ENCODE measurements around the gene BICD1. TPM values are rescaled to one million over a fixed set of nuclear protein-coding genes. Genes with fewer than 3 reads are reported as not detected.
"Not testable (repeated sequence)": the region's sequence is repeated elsewhere in the genome, so short reads cannot be mapped to it uniquely, and the experiment has no call there.

Gene BICD1
- polyA plus RNA-seq, 4 donors, result 19.2 to 25.4 (median 24.1) TPM

DNA sequence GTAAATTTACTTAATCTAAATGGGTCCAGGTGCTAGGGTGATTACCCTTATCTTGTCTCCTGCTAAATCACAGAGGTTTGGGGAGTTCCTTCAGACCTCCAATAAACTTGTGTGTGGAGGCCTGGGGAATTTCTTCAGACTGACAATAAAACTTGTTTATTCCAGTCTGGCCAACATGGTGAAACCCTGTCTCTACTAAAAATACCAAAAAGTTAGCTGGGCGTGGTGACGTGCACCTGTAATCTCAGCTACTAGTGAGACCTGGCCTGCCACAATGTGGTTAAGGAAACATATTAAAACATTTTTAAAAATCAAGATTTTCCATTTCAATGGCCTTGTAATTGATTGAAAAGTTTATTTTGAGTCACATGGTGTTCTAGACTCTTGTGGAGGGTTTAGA lies 165.8 kb downstream of the BICD1 start:
- DNase-seq (ENCODE audit: low read depth in 4 of 4, low spot score in 3 of 4), result no peak

DNA sequence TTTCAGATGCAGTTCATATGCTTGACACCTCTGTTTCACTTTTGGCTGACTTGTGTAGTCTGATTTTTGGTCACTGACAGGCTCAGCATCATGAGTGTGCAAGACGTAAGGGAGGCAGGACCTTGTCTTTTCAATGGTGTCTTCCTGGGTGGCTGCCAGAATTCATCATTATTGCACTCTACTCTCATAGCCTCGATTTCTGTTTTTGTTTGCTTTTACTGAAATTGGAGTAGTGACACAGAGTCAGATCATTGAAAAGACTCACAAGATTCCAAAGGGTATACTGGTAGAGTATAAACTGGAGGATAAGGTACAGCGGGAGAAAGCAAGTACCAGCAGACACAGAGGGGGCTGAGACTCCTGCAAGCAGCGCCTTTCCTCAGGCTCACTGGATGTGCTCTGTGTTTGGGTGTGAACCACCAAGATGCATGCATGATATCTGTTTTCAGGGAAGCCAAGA lies 166.4 kb downstream of the BICD1 start:
- no peak for DNase-seq (ENCODE audit: low read depth in 4 of 4, low spot score in 3 of 4)

DNA sequence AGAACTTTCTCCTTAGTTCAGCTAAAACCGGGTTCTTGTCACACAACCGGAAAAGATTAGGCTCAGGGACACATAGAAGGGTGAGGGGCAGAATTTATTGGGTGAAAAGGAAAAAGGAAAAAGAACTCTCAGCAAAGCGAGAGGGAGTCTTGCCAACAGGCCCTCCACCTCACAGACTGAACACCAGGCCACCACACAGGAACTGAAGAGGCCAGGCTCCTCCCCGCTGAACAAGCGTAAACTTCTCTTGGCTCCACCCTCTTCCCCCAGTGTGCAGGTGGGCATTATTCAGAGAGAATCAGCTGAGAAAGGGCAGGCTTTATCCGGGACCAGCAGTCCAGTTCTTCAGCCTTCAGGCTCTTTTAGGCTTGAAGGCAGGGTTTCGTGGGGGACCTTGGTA lies 167.1 kb downstream of the BICD1 start:
- DNase-seq (ENCODE audit: low read depth in 4 of 4, low spot score in 3 of 4), result no peak

DNA sequence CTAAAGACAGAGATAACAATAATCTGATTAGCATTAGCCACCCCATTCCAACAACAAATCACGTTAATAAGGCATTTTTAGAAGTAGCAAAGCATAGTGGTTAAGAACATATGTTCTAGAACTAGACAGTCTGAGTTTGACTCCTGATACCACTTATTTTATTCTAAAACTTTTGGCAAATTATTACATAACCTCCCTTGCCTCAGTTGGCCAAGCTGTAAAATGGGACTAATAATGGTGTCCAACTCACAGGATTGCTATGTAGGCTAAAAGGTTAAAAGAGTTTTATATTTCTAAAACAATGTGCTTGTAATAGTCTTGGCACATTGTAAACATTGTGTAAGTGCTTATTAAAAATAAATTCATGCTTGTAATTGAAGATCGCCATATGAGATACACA lies 168.0 kb downstream of the BICD1 start:
- no peak for DNase-seq (ENCODE audit: low read depth in 4 of 4, low spot score in 3 of 4)

DNA sequence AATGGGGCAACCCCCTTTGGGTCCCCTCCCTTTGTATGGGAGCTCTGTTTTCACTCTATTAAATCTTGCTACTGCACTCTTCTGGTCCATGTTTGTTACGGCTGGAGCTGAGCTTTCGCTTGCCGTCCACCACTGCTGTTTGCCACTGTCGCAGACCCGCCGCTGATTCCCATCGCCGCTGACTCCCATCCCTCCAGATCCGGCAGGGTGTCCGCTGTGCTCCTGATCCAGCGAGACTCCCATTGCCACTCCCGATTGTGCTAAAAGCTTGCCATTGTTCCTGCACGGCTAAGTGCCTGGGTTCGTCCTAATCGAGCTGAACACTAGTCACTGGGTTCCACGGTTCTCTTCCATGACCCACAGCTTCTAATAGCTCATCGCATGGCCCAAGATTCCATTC lies 168.9 kb downstream of the BICD1 start:
- not testable (repeated sequence) for DNase-seq (ENCODE audit: low read depth in 4 of 4, low spot score in 3 of 4)

DNA sequence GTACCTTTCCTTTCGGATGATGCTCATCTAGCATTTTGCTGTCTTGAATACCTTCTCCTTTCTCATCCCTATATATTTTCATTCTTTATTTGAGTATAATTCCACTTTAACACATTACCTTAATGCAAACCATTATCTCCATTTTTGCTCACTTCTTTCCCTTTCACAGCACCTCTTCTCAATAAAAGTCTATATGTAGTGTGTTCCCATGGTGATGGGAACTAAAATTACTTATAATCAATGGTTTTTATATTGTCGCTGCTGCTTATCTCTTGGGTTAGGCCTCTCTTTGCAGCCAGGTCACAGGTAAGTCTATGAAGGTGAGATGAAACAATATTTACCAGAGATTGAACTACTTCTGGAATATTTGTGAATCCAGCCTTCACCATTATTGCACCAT lies 171.1 kb downstream of the BICD1 start:
- no peak for DNase-seq (ENCODE audit: low read depth in 4 of 4, low spot score in 3 of 4)

DNA sequence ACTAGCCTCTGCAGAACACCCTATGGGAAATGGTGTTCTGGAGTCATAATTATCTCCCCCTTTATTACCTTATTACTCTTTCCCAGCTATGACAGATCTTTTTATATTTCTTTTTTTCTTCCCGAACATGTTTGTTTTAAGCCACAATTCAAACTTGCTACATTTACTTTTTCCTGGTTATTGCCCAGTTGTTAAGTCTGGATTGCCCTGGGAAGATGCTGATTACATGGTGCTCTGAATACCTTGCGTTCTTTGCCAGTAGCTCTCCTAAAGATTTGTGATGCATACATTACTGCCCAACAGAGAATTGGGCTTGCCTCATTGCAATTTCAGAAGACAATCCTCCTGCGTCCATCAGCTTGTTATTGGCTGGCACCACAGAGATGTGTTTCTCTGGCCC lies 174.5 kb downstream of the BICD1 start:
- DNase-seq (ENCODE audit: low read depth in 4 of 4, low spot score in 3 of 4), result no peak

DNA sequence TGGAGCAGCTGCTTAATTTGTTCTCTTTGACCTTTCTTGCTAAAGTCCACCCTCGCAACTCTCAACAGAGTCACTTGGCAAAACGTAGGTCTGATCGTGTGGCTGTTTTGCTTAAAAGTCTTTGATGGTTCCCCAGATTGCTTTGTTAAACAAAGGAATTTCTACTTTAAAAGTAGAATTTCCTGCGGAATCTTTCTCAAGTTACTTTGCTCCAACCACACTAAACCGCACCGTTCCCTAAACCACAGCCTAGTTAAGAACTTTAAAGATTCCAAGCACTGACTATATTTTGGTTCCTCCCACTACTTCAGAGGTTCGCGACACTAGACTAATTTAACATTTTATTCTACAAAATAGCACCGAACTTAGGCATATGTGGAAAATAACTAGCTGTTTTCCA lies 177.9 kb downstream of the BICD1 start:
- no peak for DNase-seq (ENCODE audit: low read depth in 4 of 4, low spot score in 3 of 4)

DNA sequence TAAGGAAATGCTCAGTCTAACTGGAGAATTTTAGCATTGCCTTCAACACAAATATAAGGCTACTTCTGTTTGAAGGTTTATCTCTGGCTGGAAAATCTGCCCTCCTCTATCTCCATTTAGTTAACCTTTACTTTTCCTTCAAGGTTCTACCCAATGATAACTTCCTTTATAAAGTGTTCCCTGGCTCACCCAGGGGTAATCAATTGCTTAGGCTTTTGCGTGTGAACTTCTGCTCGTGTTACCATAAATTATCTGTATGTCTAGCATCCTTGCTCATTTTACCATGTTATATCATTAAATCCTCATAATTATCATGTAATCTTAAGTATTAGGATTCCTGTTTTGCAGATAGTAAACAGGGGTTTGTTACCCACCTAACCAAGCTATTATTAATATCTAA lies 178.4 kb downstream of the BICD1 start:
- DNase-seq (ENCODE audit: low read depth in 4 of 4, low spot score in 3 of 4), result no peak

DNA sequence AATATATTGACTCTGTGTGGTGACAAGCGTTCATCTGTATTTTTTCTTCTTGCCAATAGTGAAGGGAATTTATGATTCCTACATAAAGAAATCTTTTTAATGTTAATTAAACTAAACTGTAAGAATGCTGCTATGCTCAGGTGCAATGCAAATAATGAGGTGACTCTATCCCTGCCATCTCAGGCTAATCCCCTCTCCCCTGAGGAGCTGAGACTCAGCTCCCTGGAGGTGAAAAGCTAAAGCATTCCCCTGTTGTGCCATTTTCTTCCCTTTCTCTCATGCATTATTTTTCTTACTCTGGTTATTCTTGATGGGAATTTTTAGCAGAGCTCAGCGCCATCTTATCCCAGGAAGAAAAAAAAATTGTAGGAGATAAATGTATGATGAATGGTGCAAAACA lies 178.8 kb downstream of the BICD1 start:
- no peak for DNase-seq (ENCODE audit: low read depth in 4 of 4, low spot score in 3 of 4)

DNA sequence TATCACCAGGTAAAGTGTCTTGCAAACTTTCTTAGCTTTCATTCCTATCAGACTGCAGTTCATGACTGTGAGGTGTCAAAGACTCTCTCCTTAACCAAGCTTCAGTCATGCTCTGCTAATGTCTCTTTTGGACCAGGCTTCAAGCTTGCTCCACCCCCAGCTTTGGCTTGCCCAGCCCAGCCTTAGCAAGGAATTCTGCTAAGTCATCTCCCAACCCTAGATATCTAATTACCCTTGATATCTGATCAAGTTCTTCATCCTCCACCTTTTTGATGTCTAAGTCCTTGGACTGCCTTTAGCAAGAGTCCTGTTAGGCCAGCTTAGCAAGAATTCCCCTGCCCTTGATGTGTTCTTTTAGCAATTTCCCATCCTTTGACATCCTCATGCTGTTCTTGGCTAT lies 183.8 kb downstream of the BICD1 start:
- no peak for DNase-seq (ENCODE audit: low read depth in 4 of 4, low spot score in 3 of 4)

DNA sequence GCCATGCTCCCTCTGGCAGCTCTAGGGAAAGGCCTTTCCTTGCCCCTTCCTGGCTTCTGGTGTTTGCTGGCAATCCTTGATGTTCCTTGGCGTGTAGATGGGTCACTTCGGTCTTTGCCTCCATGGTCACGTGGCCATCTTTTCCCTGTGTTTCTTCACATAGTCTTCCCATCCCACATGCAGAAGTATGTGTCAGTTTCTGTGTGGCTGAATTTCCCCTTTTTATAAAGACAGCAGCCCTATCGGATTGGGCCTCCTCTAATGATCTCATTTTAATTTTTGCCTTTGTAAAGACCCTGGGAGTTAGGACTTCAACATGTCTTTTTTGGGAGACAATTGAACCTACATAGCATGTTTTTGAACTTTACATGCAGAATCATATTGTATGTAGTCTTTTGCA lies 185.5 kb downstream of the BICD1 start:
- DNase-seq (ENCODE audit: low read depth in 4 of 4, low spot score in 3 of 4), result no peak

DNA sequence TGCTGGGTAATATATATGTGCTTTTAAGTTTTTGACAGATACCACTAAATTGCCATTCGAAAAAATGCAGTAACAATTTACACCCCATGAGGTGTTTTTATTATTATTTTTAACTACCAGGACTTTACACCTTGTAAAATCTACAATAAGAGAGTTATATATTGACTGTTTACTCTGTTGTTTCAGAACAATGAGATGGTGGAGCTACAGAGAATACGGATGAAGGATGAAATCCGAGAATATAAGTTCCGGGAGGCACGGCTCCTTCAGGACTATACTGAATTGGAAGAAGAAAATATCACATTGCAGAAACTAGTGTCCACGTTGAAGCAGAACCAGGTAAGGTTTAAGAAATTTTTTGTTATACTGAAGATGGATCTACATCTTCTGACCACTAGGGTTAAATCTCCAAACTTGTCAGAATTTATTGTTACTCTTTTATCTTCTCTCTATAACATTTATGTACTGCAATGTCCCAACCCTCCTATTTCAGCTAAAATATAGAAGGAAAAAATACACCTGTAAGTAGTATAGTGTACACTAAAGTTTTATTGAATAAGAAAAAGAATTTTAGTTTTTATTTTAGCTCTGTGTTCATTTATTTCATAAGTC lies 187.3 kb downstream of the BICD1 start:
- no peak for DNase-seq (ENCODE audit: low read depth in 4 of 4, low spot score in 3 of 4)

DNA sequence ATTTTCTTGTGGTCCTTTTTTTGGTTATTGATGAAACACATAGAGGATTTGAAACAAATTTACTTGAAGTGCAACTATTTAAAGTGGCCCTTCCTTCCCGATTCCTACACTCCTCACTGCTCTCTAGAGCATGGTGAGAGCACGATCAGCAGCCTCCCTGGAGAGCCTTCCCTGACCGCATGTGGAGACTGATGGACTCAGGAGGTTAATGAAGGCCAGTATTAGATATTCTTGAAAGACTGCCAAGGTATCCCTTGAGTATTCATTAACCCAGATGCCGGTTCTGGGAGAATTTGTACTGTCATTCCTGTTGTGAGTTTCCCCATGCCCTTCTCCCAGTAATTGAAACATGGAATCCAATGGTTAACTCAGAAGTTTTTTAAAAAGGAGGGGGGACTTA lies 189.9 kb downstream of the BICD1 start:
- no peak for DNase-seq (ENCODE audit: low read depth in 4 of 4, low spot score in 3 of 4)

DNA sequence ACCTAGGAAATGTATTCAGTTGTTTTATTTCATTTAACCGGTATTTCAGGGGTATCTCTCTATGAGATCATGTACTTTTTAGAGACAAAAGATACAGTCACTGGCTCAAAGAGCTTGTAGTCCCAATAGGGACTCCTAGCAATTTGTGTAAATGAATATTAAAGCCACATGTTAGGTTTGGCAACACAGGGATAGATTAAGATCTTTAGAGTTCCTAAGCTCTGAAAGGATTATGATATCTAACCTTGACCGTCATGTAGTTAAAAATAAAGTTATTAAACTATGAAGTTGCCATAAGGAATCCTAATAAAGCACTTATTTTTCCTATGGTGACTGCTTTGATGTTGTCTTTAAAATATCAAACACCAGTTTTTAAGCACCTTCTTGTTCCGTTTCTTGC lies 192.3 kb downstream of the BICD1 start:
- no peak for DNase-seq (ENCODE audit: low read depth in 4 of 4, low spot score in 3 of 4)

DNA sequence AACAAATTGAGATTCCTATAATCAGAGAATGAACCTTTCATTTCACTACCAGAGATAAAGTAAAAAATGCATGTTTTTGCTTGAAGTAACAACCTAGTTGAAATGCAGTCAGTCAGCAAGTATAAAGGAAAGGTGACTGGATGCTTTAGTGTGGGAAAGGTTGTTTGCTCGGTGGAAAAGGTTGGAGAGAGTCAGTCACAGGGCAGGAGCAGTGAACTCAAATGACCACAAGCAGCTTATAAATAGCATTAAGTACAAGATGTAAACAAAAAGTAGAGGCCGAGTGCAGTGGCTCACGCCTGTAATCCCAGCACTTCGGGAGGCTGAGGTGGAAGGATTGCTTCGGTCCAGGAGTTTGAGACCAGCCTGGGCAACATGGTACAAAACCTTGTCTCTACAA lies 194.6 kb downstream of the BICD1 start:
- no peak for DNase-seq (ENCODE audit: low read depth in 4 of 4, low spot score in 3 of 4)

DNA sequence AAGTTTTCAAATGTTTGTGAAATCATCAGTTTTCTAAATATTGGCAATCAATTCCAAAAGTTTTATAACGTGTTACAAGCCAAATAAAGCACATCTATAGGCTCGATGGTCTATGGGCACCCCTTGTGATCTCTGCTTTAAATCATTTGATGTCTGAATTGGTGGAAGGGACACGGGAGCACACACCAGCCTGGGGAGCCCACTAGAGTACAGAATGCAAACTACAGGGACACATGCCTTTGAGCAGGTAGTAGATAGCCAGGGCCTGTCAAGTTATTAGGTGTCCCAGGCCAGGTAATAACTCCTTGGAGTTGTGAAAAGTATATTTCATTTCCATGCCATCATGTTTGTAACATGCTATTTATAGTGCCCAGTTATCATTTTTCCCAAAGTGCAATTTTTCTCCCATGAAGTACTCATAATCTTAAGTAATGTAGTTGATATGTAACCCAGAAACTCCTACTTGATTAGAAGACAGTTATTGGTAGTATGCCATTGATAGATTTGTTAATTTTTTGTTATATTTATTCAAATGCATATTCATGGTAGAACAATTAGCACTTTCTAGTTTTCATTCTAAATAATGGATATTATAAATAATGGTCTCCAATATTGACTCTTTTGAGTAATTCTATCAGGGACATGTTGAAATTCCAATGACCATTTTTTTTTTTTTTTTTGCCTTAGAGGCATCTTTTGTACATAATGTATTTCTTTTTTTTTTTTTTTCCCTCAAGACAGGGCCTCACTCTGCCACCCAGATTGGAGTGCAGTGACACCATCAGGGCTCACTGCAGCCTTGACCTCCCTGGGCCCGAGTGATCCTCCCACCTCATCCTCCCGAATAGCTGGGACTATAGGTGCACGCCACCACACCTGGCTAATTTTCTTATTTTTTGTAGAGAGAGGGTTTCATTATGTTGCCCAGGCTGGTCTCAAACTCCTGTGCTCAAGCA lies 195.8 kb downstream of the BICD1 start:
- no peak for DNase-seq (ENCODE audit: low read depth in 4 of 4, low spot score in 3 of 4)

DNA sequence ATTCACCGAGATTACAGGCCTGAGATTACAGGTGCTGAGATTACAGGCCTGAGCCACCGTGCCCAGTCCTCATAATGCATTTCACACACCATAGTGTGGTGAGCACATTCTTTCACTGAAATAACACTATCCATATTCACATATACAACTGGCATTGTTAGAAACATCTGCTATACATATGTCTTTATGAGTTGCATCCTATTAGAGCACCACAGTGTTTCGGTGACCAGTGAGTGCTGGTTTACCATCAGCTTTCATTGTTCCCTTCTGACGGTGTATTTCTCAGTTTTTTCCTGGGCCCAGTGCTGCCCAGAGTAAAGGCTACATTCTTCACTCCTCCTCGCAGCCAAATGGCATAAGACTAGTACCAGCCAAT lies 196.5 kb downstream of the BICD1 start:
- no peak for DNase-seq (ENCODE audit: low read depth in 4 of 4, low spot score in 3 of 4)

DNA sequence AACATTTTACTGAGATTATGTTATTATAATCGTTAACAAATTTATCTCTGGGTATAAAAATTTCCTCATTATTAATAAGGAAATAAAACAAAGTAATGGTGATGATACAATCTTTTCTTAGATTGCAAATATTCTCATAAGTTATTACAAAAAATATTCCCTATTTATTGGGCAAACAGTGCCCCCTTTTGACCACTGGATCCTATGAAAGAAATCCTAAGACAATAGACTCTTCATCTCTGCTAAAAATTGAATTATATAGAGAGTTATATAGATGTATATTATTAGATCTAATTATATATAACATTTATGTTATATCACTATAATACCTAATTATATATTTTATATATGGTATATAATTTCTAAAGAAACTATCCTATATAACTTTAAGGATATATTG lies 198.5 kb downstream of the BICD1 start:
- no peak for DNase-seq (ENCODE audit: low read depth in 4 of 4, low spot score in 3 of 4)

DNA sequence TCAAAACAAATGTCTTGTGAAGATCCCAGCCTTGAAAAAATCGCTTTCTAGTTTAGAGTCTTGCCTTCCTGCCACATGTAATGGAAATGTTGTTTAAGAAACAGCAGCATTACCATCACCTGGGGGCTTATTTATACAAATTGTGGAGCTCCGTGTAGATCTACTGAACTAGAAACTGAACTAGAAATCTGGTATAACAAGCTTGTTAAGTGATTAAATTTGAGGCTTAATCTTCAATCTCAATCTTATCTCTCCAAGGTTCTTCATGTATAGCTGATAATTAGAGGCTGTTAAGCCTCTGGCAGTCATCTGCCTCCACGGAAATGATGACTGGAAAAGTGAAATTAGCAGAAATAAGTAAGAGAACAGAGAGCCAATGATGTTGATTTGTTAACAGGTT lies 200.7 kb downstream of the BICD1 start:
- no peak for DNase-seq (ENCODE audit: low read depth in 4 of 4, low spot score in 3 of 4)

DNA sequence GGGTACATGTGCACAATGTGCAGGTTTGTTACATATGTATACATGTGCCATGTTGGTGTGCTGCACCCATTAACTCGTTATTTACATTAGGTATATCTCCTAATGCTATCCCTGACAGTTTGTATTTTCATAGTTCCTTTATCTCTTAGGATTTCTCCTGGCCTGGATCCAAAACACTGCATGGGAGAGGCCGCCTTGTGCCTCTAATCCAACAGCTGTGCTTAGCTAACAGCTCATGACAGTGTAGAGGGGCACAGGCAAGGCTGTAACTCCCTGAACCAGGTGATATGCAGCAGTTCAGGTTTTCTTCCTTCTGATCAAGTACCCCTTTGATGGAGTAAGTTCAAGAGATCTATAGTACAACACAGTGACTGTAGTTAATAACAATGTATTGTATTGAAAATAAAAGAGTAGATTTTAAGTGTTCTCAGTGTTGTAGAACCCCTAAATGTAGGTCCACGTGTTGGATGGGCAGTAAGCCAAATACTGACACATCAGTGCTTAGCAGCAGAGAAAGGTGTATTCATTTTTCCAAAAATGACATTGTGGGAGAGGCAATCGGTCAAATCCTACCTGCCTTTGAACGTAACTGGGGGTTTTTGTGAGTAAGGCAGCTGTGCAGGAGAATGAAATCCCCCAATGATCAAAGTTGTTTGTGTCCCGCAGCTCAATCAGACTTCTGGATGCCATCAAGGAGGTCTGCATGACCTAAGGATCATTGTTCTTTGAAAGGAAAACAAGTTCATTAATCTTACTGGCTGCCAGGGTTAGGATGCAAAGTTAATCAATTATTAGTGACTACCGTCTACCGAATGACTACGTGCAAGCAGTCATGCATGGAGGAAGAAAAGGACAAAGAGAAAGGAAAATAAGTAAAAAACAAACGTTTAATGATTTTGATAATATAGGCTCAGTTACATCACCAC lies 203.4 kb downstream of the BICD1 start:
- DNase-seq (ENCODE audit: low read depth in 4 of 4, low spot score in 3 of 4), result no peak
